ENCODE data around the gene ACVRL1.

The ACVRL1 gene

DNA sequence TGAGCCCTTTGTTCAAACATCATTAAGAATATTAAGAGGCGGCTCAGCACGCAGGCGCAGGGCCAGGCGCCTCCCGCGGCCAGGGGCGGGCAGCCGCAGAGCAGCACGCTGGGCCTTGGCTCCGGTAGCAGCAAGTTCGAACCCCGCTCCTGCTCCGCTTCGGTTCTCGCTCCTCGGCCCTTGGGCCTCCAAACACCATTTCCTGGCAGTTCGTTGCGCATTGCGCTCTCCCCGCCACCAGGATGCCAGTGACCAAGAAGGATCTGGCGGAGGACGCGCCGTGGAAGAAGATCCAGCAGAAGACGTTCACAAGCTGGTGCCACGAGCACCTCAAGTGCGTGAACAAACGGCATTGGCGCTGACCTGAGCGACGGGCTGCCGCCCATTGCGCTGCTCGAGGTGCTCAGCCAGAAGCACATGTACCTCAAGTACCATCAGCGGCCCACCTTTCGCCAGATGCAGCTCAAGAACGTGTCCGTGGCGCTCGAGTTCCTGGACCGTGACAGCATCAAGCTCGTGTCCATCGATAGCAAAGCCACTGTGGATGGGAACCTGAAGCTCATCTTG lies 6.9 kb upstream of the ACVRL1 start:
- no peak for DNase-seq

DNA sequence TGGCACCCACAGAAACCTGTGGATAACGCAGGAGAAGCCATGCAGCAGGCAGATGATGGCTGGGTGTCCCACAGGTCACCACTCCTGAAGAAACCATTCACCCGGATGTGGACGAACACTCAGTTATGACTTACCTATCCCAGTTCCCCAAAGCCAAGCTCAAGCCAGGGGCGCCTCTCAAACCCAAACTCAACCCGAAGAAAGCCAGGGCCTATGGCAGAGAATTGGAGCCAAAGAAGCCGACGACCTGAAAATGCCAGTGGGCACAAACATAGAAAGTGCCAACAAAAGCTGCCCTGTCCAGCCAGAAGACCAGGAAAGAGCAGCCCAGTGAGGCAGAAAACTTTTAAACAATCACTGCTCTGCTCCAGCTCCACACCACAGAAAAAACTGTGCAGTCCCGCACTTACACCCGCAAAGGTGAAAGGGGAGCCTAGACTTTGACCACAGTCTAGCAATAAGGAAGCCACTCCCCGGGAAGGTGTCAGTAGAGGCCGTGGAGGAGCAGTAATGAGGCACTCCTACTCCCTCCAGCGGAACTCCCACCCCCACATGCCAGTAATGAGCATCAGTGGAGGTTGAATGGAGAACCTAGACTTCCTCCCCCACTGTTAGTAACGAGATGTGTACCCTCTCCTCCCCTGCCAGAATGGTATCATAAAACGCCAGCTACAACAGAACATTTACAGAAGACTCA lies 6.0 kb upstream of the ACVRL1 start:
- DNase-seq, result no peak

DNA sequence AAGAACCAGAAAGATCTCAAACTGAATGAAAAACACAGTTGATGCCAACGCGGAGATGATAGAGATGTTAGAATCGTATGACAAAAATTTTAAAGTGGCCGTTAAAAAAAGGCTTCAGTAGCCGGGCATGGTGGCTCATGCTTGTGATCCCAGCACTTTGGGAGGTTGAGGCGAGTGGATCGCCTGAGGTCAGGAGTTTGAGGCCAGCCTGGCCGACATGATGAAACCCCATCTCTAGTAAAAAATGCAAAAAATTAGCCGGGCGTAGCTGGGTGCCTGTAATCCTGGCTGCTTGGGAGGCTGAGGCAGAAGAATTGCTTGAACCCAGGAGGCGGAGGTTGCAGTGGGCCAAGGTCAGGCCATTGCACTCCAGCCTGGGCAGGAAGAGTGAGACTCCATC lies 5.4 kb upstream of the ACVRL1 start:
- no peak for DNase-seq

DNA sequence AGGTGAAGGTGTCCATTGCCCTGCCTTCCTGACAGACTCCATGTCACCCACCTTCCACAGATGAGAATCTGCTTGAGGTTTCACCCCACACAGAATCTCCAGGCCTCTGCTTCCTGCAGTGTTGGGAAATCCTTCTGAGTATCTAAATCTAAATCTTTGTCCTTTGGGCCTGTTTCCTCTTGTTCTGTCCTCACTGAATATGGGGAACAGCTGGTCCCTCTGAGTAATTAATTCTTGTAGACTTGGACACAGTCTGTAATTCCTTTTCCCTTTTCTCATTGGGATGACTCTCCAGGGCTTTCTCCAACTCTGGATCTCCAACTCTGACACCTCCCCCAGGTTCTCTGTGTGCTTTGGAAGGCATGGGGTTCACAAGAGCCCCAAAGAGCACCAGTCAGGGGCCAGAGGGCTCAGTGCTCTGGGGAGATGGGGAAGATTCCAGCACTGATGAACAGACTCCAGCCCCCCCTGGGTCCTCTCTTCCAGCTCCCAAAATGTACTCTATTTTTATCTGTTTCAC lies 2.3 kb upstream of the ACVRL1 start:
- DNase-seq, result no peak

DNA sequence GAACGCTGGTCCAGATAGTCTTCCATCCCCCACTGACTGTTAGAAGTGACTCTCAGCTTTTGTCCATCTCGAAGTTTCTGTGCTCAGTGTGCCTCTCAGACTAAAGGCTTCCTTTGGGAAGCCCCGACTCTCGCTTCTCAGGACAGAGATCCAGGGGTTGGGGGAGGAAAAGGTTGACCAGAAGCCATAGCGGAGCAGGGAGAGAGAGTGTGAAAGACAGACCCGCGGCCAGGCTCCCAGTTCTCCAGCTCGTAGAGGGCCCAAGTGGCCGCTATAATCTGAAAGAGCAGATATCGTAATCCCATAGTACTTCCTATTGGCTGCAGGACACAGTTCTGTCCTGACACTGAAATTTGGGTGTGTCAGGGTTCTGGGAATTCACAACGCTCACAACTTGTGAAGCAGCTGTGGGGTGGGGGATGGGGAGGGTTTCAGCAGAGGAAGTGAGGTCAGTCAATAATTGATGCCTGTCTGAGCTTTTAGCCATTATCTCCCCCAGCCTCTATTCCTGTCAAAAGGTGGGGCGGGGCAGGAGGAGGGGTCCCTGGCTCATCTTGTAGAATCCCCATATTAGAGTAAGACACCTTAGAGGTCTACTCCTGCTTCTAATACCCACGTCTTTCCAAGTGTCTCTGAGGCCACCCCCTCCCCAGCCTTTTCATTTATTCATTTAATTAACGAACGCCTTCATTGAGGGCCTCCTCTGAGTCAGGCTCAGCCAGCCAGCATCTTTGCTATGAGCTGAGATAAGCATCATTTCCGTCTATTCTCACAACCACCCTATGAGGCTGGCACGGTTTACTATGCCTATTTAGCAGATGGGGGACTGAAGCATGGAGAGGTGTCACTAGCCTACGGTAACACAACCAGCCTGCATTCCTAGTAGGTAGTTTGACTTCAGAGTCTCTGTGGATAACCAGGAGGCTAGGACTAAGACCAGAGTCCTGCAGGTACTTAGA lies 1.6 kb upstream of the ACVRL1 start:
- DNase-seq, result no peak

DNA sequence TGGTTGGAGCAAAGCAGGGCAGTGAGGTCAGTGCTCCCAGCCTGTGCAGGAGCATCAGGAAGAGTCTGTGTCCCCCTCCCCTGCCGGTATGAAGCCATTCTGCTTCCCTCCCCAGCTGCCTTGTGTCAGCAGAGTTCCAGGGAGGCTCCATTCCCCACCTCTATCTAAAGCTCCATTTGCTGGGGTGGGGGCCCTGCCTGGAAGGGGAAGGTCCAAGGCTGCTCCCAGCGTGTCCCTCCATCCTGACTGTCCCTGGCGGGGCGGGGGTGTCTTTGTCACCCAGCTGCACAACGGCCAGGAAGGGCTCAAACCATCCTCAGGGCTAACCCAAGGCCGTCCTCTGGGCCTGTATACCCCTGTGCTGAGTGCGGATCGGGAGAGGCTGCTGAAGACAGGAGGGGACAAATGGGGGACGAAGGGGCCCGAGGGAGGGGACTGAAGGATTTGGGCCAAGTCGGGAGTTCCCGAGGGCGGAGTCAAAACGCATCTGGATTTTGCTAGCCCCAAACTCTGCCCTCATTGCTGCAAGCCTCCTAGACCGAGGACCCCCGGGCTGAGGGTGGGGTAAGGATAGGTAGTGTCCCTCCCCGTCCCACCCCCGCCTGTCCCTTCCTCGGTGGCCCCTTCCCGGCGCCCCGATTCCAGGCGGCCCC lies 748 bp upstream of the ACVRL1 start:
- DNase-seq, result no peak

DNA sequence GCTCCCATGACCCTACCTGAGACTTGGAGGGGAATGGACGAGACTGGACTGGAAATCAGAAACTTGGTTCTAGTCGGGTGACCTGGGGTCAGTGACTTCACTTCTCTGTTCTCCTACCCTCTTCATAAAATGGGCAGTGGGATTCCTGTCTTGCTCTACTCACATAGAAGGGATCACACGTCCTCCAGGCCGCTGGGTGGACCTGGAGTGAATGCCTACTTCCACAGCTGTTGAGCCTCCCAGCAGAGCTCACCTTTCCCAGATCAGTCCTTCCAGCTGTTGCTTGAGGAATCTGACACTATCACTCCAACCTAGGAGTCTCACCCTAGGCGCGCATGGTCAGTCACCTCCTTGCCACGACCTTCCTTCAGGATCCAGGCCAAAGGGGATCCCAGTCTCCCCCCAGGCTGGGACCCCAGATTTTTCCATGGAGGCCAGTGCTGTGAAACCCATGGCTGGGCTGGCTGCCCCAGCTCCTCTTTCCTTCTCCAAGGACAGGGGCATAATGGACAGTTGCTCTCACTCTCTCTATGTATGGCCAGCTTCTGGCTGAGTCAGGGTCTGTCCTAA lies 637 bp downstream of the ACVRL1 start:
- DNase-seq, result no peak

DNA sequence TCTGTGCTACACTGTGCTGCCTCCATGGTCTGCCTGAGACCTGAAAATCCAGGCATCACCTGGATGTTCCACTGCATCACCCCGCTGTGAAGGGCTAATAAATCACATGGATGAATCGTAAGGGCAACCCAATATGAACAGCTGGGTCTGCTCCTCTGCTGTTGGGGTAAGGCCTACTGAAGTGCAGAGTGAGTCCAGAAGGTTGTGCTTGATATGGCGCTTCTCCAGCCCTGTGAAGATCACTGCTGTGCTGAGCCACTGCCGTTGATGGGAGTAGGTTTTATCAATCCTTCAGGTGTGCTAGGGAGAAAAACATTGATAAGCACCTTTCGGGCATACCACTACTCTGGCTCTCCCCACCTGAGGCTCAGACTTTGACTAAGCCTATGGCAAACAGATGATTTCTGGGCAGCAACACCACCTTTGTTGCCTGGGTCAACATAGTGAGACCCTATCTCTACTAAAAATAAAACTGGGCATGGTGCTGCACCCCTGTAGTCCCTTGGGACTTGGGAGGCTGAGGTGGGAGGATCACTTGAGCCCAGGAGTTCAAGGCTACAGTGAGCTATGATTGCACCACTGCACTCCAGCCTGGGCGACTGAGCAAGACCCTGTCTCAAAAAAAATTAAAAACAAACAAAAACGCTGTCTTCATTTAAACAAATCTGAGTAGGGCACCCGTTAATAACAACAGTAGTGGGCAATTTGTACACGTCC lies 1.7 kb downstream of the ACVRL1 start:
- DNase-seq, result no peak

DNA sequence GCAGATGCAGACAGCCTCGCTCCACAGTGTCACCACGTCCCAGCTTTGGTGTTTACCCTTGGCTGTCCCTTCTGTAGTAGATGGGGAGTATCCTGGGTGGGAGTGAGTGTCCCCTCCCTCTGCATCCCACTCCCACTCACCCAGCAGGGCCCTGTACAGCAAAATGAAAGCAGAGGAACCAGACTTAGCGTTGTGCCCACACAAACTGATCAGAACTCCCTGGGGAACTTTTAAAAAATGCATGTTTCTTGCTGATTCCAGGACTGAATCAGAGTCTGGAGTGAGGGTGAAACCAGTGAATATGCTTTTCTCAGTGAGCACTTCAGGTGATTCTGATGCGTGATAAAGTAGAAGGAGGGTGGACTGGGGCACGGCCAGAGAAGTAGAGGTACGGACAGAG lies 2.9 kb downstream of the ACVRL1 start:
- DNase-seq, result no peak

DNA sequence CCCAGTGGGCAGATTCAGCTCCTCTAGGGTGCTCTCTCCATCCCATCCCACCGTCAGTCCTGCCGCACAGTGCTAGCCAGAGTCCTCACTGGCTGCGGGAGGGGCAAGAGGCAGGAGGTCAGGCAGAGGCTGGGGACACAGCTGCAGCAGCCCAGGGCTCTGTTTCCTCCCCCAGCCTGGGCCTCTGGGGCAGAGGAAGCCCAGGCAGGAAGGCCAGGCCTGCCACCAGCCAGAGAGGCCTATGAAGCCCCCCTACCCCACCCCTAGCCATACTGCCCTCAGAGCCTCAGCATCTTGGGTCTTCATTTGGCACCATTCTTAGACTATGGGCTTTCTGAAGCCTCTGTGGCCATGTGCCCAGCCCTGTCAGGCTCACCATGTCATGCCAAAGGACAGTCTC lies 3.4 kb downstream of the ACVRL1 start:
- DNase-seq, result no peak

DNA sequence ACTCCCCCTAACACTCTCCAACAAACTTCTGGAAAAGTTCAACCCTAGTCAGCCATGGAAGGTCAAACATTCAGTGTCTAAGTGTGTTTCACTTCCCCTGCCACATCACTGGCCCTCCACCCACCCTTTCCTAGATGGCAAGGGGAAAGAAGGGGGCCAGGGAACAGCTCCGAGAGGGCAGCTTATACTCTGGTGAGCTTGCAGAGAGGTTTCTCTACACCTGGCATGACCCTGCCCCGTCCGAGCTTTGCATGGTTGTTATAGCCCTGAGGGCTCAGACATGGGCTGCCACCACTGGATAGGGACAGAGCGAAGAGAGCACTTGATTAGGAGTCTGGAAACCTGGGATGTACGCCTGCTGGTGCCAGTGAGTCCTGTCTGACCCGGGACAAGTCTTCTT lies 4.0 kb downstream of the ACVRL1 start:
- DNase-seq, result no peak

DNA sequence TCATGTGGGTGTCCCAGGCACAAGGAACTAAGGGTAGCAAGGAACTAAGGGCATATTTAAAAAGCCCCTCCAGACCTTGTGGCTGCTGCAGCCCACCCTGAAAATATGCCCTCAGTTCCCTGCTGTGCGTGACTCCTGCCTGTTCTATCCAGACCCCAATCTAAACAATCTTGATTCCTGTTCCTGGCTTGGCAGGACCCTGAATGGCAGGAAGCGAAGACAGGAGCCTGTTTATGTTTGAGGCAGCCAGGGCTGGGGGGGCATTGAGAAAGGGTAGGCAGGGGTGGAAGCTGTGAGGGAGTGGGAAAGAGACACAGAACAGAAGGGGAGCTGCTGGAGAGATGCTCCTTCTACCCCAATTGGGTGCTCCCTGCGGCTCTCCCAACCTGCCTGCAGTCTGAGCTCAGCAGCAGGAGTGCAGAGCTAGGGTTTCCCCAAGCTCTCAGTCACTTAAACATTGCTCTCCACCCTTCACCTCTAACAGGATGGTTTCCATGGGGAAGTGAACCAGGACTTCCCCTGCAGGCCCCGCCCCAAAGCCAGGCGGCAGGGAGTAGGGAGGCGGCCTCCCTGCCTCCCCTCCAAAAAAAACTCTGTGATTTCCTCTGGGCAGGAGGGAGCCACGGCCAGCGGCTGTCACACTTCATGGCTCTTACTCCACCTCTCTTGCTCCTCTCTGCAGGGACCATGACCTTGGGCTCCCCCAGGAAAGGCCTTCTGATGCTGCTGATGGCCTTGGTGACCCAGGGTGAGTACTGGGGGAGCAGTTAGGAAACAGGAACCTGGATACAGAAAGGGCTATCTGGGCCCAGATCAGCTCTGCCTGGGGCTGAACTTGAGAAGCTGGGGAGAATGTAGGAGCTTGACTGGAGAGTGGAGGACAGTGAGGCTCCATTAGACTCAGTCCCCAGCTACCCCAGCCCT lies 4.7 kb downstream of the ACVRL1 start:
- DNase-seq, result no peak

DNA sequence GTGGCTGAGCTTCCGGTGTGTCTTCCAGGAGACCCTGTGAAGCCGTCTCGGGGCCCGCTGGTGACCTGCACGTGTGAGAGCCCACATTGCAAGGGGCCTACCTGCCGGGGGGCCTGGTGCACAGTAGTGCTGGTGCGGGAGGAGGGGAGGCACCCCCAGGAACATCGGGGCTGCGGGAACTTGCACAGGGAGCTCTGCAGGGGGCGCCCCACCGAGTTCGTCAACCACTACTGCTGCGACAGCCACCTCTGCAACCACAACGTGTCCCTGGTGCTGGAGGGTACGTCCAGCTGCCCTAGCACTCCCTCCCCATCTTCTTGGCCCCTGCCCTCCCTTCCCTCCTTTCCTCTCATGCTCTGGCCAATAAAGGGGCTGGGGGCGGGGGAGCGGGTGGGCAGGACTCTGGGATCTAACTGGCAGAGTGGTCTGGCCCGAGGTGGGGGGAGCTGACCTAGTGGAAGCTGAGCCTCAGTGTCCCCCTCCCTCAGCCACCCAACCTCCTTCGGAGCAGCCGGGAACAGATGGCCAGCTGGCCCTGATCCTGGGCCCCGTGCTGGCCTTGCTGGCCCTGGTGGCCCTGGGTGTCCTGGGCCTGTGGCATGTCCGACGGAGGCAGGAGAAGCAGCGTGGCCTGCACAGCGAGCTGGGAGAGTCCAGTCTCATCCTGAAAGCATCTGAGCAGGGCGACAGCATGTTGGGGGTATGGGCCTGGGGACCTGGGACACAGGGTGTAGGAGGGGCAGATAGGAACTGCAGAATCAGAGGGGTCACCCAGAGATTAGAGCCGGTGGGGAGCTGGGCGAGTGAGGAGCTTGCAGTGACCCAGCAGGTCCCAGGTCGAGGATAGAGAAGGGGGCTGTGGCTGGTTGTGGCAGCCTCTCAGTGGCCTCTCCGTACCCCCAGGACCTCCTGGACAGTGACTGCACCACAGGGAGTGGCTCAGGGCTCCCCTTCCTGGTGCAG lies 6.0 kb downstream of the ACVRL1 start:
- no peak for DNase-seq

DNA sequence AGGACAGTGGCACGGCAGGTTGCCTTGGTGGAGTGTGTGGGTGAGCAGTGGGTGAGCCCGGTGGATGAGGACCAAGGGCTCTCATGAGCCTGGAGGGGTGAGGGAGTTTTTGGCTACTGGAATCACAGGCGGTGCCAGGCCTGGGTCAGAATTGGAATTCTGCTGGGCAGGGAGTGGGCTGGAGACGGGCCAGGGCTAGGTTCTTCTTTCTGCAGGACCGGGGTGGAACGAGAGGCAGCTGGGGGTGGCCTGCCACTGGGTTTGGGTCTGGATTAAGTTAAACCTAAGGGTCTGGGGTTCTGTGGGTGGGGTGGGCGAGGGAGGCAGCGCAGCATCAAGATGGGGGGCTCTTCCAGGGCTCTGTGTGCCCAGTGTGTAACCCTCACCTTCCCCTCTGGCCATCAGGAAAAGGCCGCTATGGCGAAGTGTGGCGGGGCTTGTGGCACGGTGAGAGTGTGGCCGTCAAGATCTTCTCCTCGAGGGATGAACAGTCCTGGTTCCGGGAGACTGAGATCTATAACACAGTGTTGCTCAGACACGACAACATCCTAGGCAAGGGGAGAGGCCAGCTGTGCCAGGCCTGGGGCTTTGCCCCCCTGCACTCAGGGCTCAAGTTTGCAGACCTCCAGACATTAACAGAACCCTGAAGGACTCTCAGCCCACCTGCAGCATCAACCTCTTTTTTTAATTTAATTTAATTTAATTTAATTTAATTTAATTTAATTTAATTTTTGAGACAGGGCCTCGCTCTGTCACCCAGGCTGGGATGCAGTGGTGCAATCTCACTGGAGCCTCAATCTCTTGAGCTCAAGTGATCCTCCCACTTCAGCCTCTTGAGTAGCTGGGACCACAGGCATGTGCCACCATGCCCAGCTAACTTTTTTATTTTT lies 7.0 kb downstream of the ACVRL1 start:
- DNase-seq, result no peak

DNA sequence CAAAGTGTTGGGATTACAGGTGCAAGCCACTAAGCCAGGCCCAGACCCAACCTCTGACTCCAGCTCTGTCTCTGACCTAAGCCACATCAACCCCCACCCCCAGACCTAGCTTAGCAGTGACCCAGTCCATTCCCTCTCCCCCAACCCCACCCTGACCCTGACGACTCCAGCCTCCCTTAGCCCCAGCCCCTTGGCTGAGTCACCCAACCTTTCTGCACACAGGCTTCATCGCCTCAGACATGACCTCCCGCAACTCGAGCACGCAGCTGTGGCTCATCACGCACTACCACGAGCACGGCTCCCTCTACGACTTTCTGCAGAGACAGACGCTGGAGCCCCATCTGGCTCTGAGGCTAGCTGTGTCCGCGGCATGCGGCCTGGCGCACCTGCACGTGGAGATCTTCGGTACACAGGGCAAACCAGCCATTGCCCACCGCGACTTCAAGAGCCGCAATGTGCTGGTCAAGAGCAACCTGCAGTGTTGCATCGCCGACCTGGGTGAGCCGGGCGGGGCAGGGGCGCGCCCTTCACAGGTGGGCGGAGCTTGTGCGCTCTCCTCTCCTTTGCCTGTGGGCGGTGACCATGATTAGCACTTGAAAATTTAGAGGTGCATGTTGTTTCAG lies 7.8 kb downstream of the ACVRL1 start:
- no peak for DNase-seq

DNA sequence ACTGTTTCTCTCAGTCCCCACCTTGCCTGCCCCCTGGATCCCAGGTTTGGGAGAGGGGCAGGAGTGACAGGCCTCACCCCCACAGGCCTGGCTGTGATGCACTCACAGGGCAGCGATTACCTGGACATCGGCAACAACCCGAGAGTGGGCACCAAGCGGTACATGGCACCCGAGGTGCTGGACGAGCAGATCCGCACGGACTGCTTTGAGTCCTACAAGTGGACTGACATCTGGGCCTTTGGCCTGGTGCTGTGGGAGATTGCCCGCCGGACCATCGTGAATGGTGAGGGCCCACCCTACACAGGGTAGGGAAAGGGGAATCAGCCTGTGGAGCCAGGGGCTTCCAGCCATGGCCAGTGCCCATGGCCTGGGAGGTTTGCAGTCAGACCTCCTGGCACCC lies 8.6 kb downstream of the ACVRL1 start:
- DNase-seq, result no peak

DNA sequence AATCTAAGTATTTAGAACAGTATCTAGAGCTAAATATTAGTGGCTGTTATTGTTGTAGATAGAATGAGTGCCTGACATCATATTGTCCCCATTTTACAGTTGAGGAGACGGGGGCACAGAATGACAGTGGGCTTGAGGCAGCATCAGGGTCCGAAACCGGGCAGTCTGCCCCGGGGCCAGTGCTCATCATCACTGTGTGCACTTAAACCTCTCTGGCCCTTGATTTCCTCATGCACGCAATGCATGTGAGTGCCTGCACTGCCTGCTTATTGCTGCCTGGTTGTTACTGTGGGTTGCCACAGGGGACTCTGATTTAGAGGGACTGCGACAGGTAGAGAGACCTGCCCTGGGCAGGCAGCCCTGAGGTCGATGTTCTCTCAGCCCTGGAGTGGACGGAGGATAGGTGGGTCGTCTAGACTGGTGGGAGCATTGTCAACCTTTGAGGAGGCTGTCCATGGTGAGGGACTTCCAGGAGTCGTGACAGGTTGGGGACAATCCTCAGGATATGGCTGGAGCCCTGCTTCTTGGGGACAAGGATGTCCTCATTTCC lies 9.8 kb downstream of the ACVRL1 start:
- DNase-seq, result no peak

Data from NCI-H2029 (cell line).